ENCODE measurements around the gene BRD3OS.

BRD3OS gene

GRCh38 chr9:134002796-134003195 lies 22.5 kb upstream of the BRD3OS start:
- no peak for TF ChIP-seq CTCF (IDR thresholded peaks at IDR 0.05; ENCODE audit: insufficient read depth, missing control alignments)
- no peak for FAIRE-seq

GRCh38 chr9:134003237-134003636 lies 22.0 kb upstream of the BRD3OS start:
- no peak for FAIRE-seq
- TF ChIP-seq CTCF (IDR thresholded peaks at IDR 0.05; ENCODE audit: insufficient read depth, missing control alignments) = no peak
- no peak for DNase-seq (ENCODE audit: insufficient read length, low spot score)

More at GRCh38 chr9:134002796-134003195, 22.5 kb upstream of the BRD3OS start:
- DNase-seq (ENCODE audit: insufficient read length, low spot score) = no peak

GRCh38 chr9:134004131-134004873 lies 21.0 kb upstream of the BRD3OS start:
- DNase-seq (ENCODE audit: insufficient read length, low spot score) = no peak

GRCh38 chr9:134004881-134005280 lies 20.4 kb upstream of the BRD3OS start:
- no peak for DNase-seq (ENCODE audit: insufficient read length, low spot score)
- FAIRE-seq = no peak
- no peak for TF ChIP-seq CTCF (IDR thresholded peaks at IDR 0.05; ENCODE audit: insufficient read depth, missing control alignments)

More at GRCh38 chr9:134004131-134004873, 21.0 kb upstream of the BRD3OS start:
- no peak for FAIRE-seq
- TF ChIP-seq CTCF (IDR thresholded peaks at IDR 0.05; ENCODE audit: insufficient read depth, missing control alignments) = no peak

GRCh38 chr9:134005381-134005780 lies 19.9 kb upstream of the BRD3OS start:
- no peak for FAIRE-seq
- TF ChIP-seq CTCF (IDR thresholded peaks at IDR 0.05; ENCODE audit: insufficient read depth, missing control alignments) = no peak
- no peak for DNase-seq (ENCODE audit: insufficient read length, low spot score)

- no peak for DNase-seq (ENCODE audit: insufficient read length, low spot score)
- no peak for TF ChIP-seq CTCF (IDR thresholded peaks at IDR 0.05; ENCODE audit: insufficient read depth, missing control alignments)
- FAIRE-seq = no peak
Measured at GRCh38 chr9:134007150-134007549, 18.1 kb upstream of the BRD3OS start.

GRCh38 chr9:134007571-134007970 lies 17.7 kb upstream of the BRD3OS start:
- TF ChIP-seq CTCF (IDR thresholded peaks at IDR 0.05; ENCODE audit: insufficient read depth, missing control alignments) = no peak
- no peak for DNase-seq (ENCODE audit: insufficient read length, low spot score)
- FAIRE-seq = no peak
